Activated B cell treated with CpG ODN at 0.5 μM for 24 hours (primary cell): ENCODE data around the gene COL5A1. TPM values are rescaled to one million over a fixed set of nuclear protein-coding genes. Genes with fewer than 3 reads are reported as not detected.

Experiments used
- ATAC-seq: fragments of 200-7000 bp; cut with Tn5 transposase; one replicate; pipeline ENCODE4 v1.10.0; 2021; ENCODE audit warnings: low read depth, mild to moderate bottlenecking, moderate library complexity
- CTCF ChIA-PET: fragments of 350-600 bp; sonication (Branson Sonifier 250); formaldehyde crosslinking; loops from one replicate; lab custom pipeline; 2021; ENCODE audit warnings: antibody characterized with exemption; lab: Charles Lee
- POLR2A ChIA-PET: fragments of 350-600 bp; sonication (Branson Sonifier 250); formaldehyde crosslinking; loops from one replicate; lab custom pipeline; 2021; ENCODE audit warnings: antibody characterized with exemption; lab: Charles Lee
- DNase-seq: peaks from one replicate; pipeline ENCODE4 v3.0.0; 2022
- H3K27ac Mint-ChIP-seq: one replicate; pipeline ENCODE4 v1.8.0; 2020; ENCODE audit warnings: mixed read lengths
- H3K27me3 Mint-ChIP-seq: one replicate; pipeline ENCODE4 v1.8.0; 2021; ENCODE audit warnings: mixed read lengths
- H3K36me3 Mint-ChIP-seq: one replicate; pipeline ENCODE4 v1.8.0; 2021; ENCODE audit warnings: low read depth, mixed read lengths
- H3K4me1 Mint-ChIP-seq: one replicate; pipeline ENCODE4 v1.8.0; 2021; ENCODE audit warnings: mixed read lengths
- H3K4me3 Mint-ChIP-seq: one replicate; pipeline ENCODE4 v1.8.0; 2020; ENCODE audit warnings: mild to moderate bottlenecking, mixed read lengths
- H3K9me3 Mint-ChIP-seq: one replicate; pipeline ENCODE4 v1.8.0; 2020; ENCODE audit warnings: mixed read lengths
- CTCF ChIP-seq: fragments of 200-600 bp; IDR thresholded peaks from one replicate; pipeline ENCODE4 v1.8.0; 2022; ENCODE audit warnings: antibody characterized with exemption, mild to moderate bottlenecking
- intact Hi-C: fragments of 100-400 bp; cut with micrococcal nuclease; formaldehyde crosslinking; loops from one replicate; pipeline ENCODE4 v1.15.1; 2024
- total RNA-seq: library from RNA; stranded (reverse); gene quantifications from 2 replicates; pipeline ENCODE4 v1.2.3, GENCODE V29; 2022

COL5A1 gene
- total RNA-seq, 1 donor from 2014 or later = 0.02 TPM

GRCh38 chr9:134651226-134651905 lies 9.8 kb downstream of the COL5A1 start:
- H3K4me3 Mint-ChIP-seq = no peak overlapping the region
- H3K36me3 Mint-ChIP-seq = no peaks in the 10 kb centered on the region
- no peaks in the 10 kb centered on the region for H3K9me3 Mint-ChIP-seq
- no peak for ATAC-seq
- no peak for DNase-seq
- no peak for TF ChIP-seq CTCF
- no peak overlapping the region for H3K27ac Mint-ChIP-seq
- no peaks in the 10 kb centered on the region for H3K4me1 Mint-ChIP-seq
- intact Hi-C loops = no loop called here
- POLR2A ChIA-PET = no interaction called here
- CTCF ChIA-PET = no interaction called here
- H3K27me3 Mint-ChIP-seq = no peaks in the 10 kb centered on the region

GRCh38 chr9:134652291-134653225 lies 11.0 kb downstream of the COL5A1 start:
- ChIA-PET POLR2A (no interaction called here), CTCF (no interaction called here)
- H3K27ac Mint-ChIP-seq = no peak overlapping the region
- no peak overlapping the region for H3K4me3 Mint-ChIP-seq
- DNase-seq (no peak), ATAC-seq (no peak)
- no peaks in the 10 kb centered on the region for H3K9me3 Mint-ChIP-seq
- TF ChIP-seq CTCF = no peak
- H3K27me3 Mint-ChIP-seq = no peaks in the 10 kb centered on the region
- H3K36me3 Mint-ChIP-seq = no peaks in the 10 kb centered on the region
- intact Hi-C loops = no loop called here
- H3K4me1 Mint-ChIP-seq = no peaks in the 10 kb centered on the region

- ATAC-seq = no peak
- DNase-seq = no peak
- Mint-ChIP-seq H3K4me1 (no peaks in the 10 kb centered on the region), H3K4me3 (no peak overlapping the region), H3K27ac (no peak overlapping the region), H3K27me3 (no peaks in the 10 kb centered on the region), H3K36me3 (no peaks in the 10 kb centered on the region), H3K9me3 (no peaks in the 10 kb centered on the region)
- ChIA-PET CTCF (no interaction called here), POLR2A (no interaction called here)
- intact Hi-C loops = no loop called here
- no peak for TF ChIP-seq CTCF
These were observed 11.8 kb downstream of the COL5A1 start for GRCh38 chr9:134653259-134654009.

GRCh38 chr9:134655101-134655500 lies 13.5 kb downstream of the COL5A1 start:
- CTCF ChIA-PET = no interaction called here
- ATAC-seq = no peak
- H3K27ac Mint-ChIP-seq = no peak overlapping the region

More at GRCh38 chr9:134655101-134655500, 13.5 kb downstream of the COL5A1 start:
- TF ChIP-seq CTCF = no peak
- no peak for DNase-seq
- H3K36me3 Mint-ChIP-seq = no peaks in the 10 kb centered on the region
- no peaks in the 10 kb centered on the region for H3K4me1 Mint-ChIP-seq
- POLR2A ChIA-PET = no interaction called here
- intact Hi-C loops = no loop called here
- peaks cover 3% of the 10 kb centered on the region for H3K9me3 Mint-ChIP-seq
- H3K27me3 Mint-ChIP-seq = no peaks in the 10 kb centered on the region
- no peak overlapping the region for H3K4me3 Mint-ChIP-seq
